ENCODE results near the gene P3H1. TPM values are rescaled to one million over a fixed set of nuclear protein-coding genes. Genes with fewer than 3 reads are reported as not detected.
A peak's percentile ranks its signal among the peaks of the same experiment; 100 is the strongest.
"Not testable (repeated sequence)": the region's sequence is repeated elsewhere in the genome, so short reads cannot be mapped to it uniquely, and the experiment has no call there.

P3H1 gene
- 172 and 184 TPM in 2 replicates for total RNA-seq (2014; rRNA removed; shearing (Covaris generic))

GRCh38 chr1:42766741-42767509 is at the start of gene P3H1, which contains the start of gene C1orf50:
P3H1 (minus strand) TSS chr1:42767028; CDS start chr1:42766971, 57 bp downstream.
C1orf50 (plus strand) TSS chr1:42767249; CDS start chr1:42767312, 63 bp downstream.
- peak; percentile 99 for DNase-seq (ENCODE audit: low spot score)

- DNase-seq (ENCODE audit: low spot score) = no peak
These were observed 49.2 kb upstream of the P3H1 start for GRCh38 chr1:42815941-42816584.

GRCh38 chr1:42814815-42815214 is 48.0 kb upstream of the P3H1 start:
- not testable (repeated sequence) for DNase-seq (ENCODE audit: low spot score)

GRCh38 chr1:42807056-42807668 is 40.3 kb upstream of the P3H1 start:
- no peak for DNase-seq (ENCODE audit: low spot score)

- no peak for DNase-seq (ENCODE audit: low spot score)
These were observed 39.8 kb upstream of the P3H1 start for GRCh38 chr1:42806593-42806992.

GRCh38 chr1:42806171-42806570 is 39.3 kb upstream of the P3H1 start:
- DNase-seq (ENCODE audit: low spot score) = no peak

- no peak for DNase-seq (ENCODE audit: low spot score)
These were observed 35.1 kb upstream of the P3H1 start for GRCh38 chr1:42801832-42802473.

GRCh38 chr1:42797979-42798378 is 31.2 kb upstream of the P3H1 start:
- no peak for DNase-seq (ENCODE audit: low spot score)

GRCh38 chr1:42797414-42797813 is 30.6 kb upstream of the P3H1 start:
- DNase-seq (ENCODE audit: low spot score) = no peak

- DNase-seq (ENCODE audit: low spot score) = no peak
These were observed 27.0 kb upstream of the P3H1 start for GRCh38 chr1:42793824-42794223.

- no peak for DNase-seq (ENCODE audit: low spot score)
These were observed 21.2 kb upstream of the P3H1 start for GRCh38 chr1:42788021-42788420.

GRCh38 chr1:42786097-42786496 is 19.3 kb upstream of the P3H1 start:
- no peak for DNase-seq (ENCODE audit: low spot score)

GRCh38 chr1:42784946-42785693 is 18.3 kb upstream of the P3H1 start, which contains the start of gene TMEM269:
TMEM269 (plus strand) TSS chr1:42784991; CDS start chr1:42789894, 4,903 bp downstream.
- DNase-seq (ENCODE audit: low spot score) = no peak

GRCh38 chr1:42784547-42784945 is 17.7 kb upstream of the P3H1 start:
- no peak for DNase-seq (ENCODE audit: low spot score)

GRCh38 chr1:42783092-42783491 is 16.3 kb upstream of the P3H1 start:
- no peak for DNase-seq (ENCODE audit: low spot score)

GRCh38 chr1:42780176-42780575 is 13.3 kb upstream of the P3H1 start:
- DNase-seq (ENCODE audit: low spot score) = no peak

- DNase-seq (ENCODE audit: low spot score) = no peak
These were observed 12.9 kb upstream of the P3H1 start for GRCh38 chr1:42779725-42780124.

- peak; percentile 42 for DNase-seq (ENCODE audit: low spot score)
These were observed 11.0 kb upstream of the P3H1 start for GRCh38 chr1:42777852-42778251.

- no peak for DNase-seq (ENCODE audit: low spot score)
These were observed 9.7 kb upstream of the P3H1 start for GRCh38 chr1:42776502-42776901.

GRCh38 chr1:42774928-42775526 is 8.2 kb upstream of the P3H1 start:
- no peak for DNase-seq (ENCODE audit: low spot score)

- DNase-seq (ENCODE audit: low spot score) = no peak
These were observed 6.6 kb upstream of the P3H1 start for GRCh38 chr1:42773420-42773819.
